Hepatocyte (in vitro differentiated cells): ENCODE results near the gene UNC5CL. TPM values are rescaled to one million over a fixed set of nuclear protein-coding genes. Genes with fewer than 3 reads are reported as not detected.

Experiments used
- DNase-seq: peaks from one replicate; pipeline ENCODE4 v3.0.0-alpha.2; 2016; ENCODE audit warnings: low spot score
- H2AFZ ChIP-seq: fragments of 200-600 bp; sonication (generic); 2 replicates; pipeline ENCODE4 v1.6.0; 2016; ENCODE audit warnings: antibody characterized with exemption, mild to moderate bottlenecking
- H3K27ac ChIP-seq: fragments of 200-600 bp; sonication (generic); 2 replicates; pipeline ENCODE4 v1.5.1; 2016; ENCODE audit warnings: mild to moderate bottlenecking
- H3K27me3 ChIP-seq: fragments of 200-600 bp; sonication (generic); 2 replicates; pipeline ENCODE4 v1.6.1; 2016
- H3K36me3 ChIP-seq: fragments of 200-600 bp; sonication (generic); replicated peaks from 2 replicates; pipeline ENCODE4 v1.5.1; 2016; ENCODE audit warnings: low read depth; ENCODE audit not compliant: insufficient read depth
- H3K4me1 ChIP-seq: fragments of 200-600 bp; sonication (generic); 2 replicates; pipeline ENCODE4 v1.5.1; 2016; ENCODE audit warnings: mild to moderate bottlenecking, moderate library complexity; ENCODE audit not compliant: insufficient read depth
- H3K4me2 ChIP-seq: fragments of 200-600 bp; sonication (generic); 2 replicates; pipeline ENCODE4 v1.6.0; 2016
- H3K4me3 ChIP-seq: fragments of 200-600 bp; sonication (generic); 2 replicates; pipeline ENCODE4 v1.5.1; 2016; ENCODE audit warnings: mild to moderate bottlenecking
- H3K79me2 ChIP-seq: fragments of 200-600 bp; sonication (generic); 2 replicates; pipeline ENCODE4 v1.6.0; 2017; ENCODE audit warnings: mild to moderate bottlenecking
- H3K9me2 ChIP-seq: fragments of 200-600 bp; sonication (generic); replicated peaks from 2 replicates; pipeline ENCODE4 v1.6.0; 2017; ENCODE audit warnings: mild to moderate bottlenecking; ENCODE audit not compliant: insufficient read depth
- H3K9me3 ChIP-seq: fragments of 200-600 bp; sonication (generic); 2 replicates; pipeline ENCODE4 v1.5.1; 2016; ENCODE audit warnings: low read depth, mild to moderate bottlenecking
- H4K20me1 ChIP-seq: fragments of 200-600 bp; sonication (generic); 2 replicates; pipeline ENCODE4 v1.6.0; 2016; ENCODE audit warnings: mild to moderate bottlenecking; ENCODE audit not compliant: insufficient read depth, poor library complexity, severe bottlenecking
- EZH2 ChIP-seq: fragments of 200-600 bp; sonication (generic); IDR thresholded peaks from 2 replicates; pipeline ENCODE4 v1.6.1; 2016; ENCODE audit warnings: antibody characterized with exemption, mild to moderate bottlenecking, borderline replicate concordance
- EZH2phosphoT487 ChIP-seq: fragments of 200-600 bp; sonication (generic); IDR thresholded peaks from one replicate; pipeline ENCODE4 v1.6.1; 2018; ENCODE audit warnings: antibody characterized with exemption, mild to moderate bottlenecking, low read depth, moderate library complexity; ENCODE audit not compliant: unreplicated experiment, severe bottlenecking
- WGBS: methylation state at CpG from one replicate; pipeline ENCODE4 v1.1.6; 2016; ENCODE audit warnings: low lambda C conversion rate; ENCODE audit errors: missing lambda C conversion rate; 5-methylcytosine and 5-hydroxymethylcytosine counted together
- polyA plus RNA-seq: library from polyadenylated mRNA; unstranded; fragments of >200 nt; fragmentation: Nextera tagmentation; extraction: Ambion mirVana; gene quantifications from 2 replicates; pipeline ENCODE4 v1.2.1, GENCODE V29; 2016
- total RNA-seq: library from RNA; depleted of rRNA; stranded (reverse); fragments of >200 nt; gene quantifications from 2 replicates; pipeline ENCODE4 v1.2.3, GENCODE V29; 2014
- TF ChIP-seq, protein P1 (sequence below): fragments of 200-600 bp; sonication (generic); IDR thresholded peaks from 2 replicates; pipeline ENCODE4 v1.5.1; 2016; ENCODE audit warnings: antibody characterized with exemption, mild to moderate bottlenecking; ENCODE audit not compliant: poor library complexity

UNC5CL gene
- total and polyA plus RNA-seq, 2 experiments from 2014 or later: 37.1 to 42.9 TPM

GRCh38 chr6:41038205-41038604 lies 816 bp downstream of the UNC5CL start:
- Histone ChIP-seq H3K9me3 (no peaks in the 10 kb centered on the region), H3K9me2 (no peaks in the 10 kb centered on the region), H3K4me2 (peak overlapping the region; percentile 63), H3K4me1 (peaks cover 37% of the 10 kb centered on the region), H3K27me3 (no peaks in the 10 kb centered on the region), H3K4me3 (no peak overlapping the region), H2AFZ (no peak overlapping the region), H3K79me2 (peaks cover 36% of the 10 kb centered on the region), H3K36me3 (no peaks in the 10 kb centered on the region), H4K20me1 (no peaks in the 10 kb centered on the region), H3K27ac (peak overlapping the region; percentile 95)
- WGBS: 82% methylated on average over 3 of the region's 3 CpGs
- no peak for DNase-seq
- TF ChIP-seq EZH2 (no peak), EZH2phosphoT487 (no peak)
- TF ChIP-seq, protein P1, sequence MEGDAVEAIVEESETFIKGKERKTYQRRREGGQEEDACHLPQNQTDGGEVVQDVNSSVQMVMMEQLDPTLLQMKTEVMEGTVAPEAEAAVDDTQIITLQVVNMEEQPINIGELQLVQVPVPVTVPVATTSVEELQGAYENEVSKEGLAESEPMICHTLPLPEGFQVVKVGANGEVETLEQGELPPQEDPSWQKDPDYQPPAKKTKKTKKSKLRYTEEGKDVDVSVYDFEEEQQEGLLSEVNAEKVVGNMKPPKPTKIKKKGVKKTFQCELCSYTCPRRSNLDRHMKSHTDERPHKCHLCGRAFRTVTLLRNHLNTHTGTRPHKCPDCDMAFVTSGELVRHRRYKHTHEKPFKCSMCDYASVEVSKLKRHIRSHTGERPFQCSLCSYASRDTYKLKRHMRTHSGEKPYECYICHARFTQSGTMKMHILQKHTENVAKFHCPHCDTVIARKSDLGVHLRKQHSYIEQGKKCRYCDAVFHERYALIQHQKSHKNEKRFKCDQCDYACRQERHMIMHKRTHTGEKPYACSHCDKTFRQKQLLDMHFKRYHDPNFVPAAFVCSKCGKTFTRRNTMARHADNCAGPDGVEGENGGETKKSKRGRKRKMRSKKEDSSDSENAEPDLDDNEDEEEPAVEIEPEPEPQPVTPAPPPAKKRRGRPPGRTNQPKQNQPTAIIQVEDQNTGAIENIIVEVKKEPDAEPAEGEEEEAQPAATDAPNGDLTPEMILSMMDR: no peak

DNA sequence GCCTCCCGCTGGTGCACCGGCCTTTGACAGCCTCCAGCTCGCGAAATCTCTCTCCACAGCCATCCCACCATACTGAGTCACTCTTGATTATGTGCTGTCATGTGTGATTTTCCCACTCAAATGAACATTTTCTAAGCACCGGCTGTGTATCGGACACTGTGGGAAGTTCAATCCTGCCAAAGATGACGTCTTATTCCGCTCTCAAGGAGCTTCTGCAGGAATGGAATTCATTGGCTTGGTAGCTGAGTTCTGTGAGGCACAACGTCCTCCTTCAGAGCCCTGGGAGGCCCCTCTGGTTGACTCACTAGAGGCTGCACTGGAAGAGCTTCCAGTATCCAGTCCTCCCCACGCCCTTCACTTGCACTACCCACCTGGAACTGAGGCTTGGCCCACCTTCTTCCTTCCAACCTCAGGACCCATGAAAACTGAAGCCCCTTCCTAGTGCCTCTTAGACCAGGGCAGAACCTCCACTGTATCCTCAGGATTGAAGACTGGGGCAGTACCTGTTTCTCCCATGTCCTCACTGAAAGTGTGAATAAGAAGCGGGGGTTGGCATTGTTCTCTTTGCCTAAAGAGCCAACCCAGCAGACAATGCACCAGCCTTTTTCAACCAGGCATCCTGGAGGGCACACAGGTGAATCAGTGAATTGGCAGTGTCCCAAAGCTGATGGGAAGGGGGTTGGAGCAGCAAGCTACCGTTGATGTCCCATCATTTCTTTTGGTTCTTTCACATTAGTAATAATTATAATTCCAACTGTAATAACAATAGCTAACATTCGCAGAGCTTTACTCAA lies 1.7 kb downstream of the UNC5CL start:
- Histone ChIP-seq H3K9me3 (no peaks in the 10 kb centered on the region), H2AFZ (no peak overlapping the region), H3K79me2 (peaks cover 36% of the 10 kb centered on the region), H3K27me3 (no peaks in the 10 kb centered on the region), H3K27ac (peak overlapping the region; percentile 44), H3K4me1 (peaks cover 37% of the 10 kb centered on the region), H3K4me2 (peak overlapping the region; percentile 63), H4K20me1 (no peaks in the 10 kb centered on the region), H3K9me2 (no peaks in the 10 kb centered on the region), H3K36me3 (no peaks in the 10 kb centered on the region), H3K4me3 (no peak overlapping the region)
- WGBS: 83% methylated on average over 13 of the region's 13 CpGs
- TF ChIP-seq EZH2 (no peak), EZH2phosphoT487 (no peak)
- TF ChIP-seq, protein P1: no peak
- no peak for DNase-seq

- Histone ChIP-seq H3K27ac (peak overlapping the region; percentile 44), H3K4me1 (peaks cover 37% of the 10 kb centered on the region), H3K79me2 (peaks cover 36% of the 10 kb centered on the region), H3K36me3 (no peaks in the 10 kb centered on the region), H3K9me3 (no peaks in the 10 kb centered on the region), H3K4me2 (peak overlapping the region; percentile 63), H2AFZ (no peak overlapping the region), H3K27me3 (no peaks in the 10 kb centered on the region), H4K20me1 (no peaks in the 10 kb centered on the region), H3K4me3 (no peak overlapping the region), H3K9me2 (no peaks in the 10 kb centered on the region)
- DNase-seq: no peak
- TF ChIP-seq EZH2 (no peak), EZH2phosphoT487 (no peak)
- TF ChIP-seq, protein P1: no peak
- WGBS: 84% methylated on average over 2 of the region's 2 CpGs
These were observed 2.4 kb downstream of the UNC5CL start for GRCh38 chr6:41036601-41037000.
